Cardiac fibroblast (primary cell): ENCODE results near the gene HIVEP1.

Experiments
- DNase-seq, 2 donors: peaks; one replicate each; pipeline versions ENCODE4 v3.0.0 to v3.0.0-alpha.2; 2010; ENCODE audit warnings: low read depth in 2 of 2
- H3K4me3 ChIP-seq, 2 donors: replicated peaks in 1 of 2; 1 replicate in 1 of 2; 2 replicates in 1 of 2; pipeline ENCODE4 v1.5.1; 2011; ENCODE audit warnings: low read depth in 2 of 2, low read length in 2 of 2, mild to moderate bottlenecking in 2 of 2, moderate library complexity in 1 of 2
- TF ChIP-seq, protein P1 (sequence below): IDR thresholded peaks from one replicate; pipeline ENCODE4 v1.5.1; 2011; ENCODE audit warnings: low read depth, mild to moderate bottlenecking, low read length, inconsistent platforms

The HIVEP1 gene

DNA sequence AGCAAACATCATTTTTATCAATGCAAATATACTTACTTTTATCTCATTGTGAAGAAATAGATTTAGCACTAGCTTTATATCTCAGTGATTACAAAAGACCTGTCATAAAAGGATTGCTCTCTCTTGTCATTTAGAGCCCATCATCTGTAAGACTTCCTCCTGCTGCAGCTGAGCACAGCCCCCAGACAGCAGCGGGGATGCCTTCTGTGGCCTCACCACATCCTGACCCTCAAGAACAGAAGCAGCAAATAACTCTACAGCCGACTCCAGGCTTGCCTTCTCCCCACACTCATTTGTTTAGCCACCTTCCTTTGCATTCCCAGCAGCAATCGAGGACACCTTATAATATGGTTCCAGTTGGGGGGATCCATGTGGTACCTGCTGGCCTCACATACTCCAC is 151.0 kb downstream of the HIVEP1 start:
- no peak overlapping the region for H3K4me3 ChIP-seq
- TF ChIP-seq, protein P1, sequence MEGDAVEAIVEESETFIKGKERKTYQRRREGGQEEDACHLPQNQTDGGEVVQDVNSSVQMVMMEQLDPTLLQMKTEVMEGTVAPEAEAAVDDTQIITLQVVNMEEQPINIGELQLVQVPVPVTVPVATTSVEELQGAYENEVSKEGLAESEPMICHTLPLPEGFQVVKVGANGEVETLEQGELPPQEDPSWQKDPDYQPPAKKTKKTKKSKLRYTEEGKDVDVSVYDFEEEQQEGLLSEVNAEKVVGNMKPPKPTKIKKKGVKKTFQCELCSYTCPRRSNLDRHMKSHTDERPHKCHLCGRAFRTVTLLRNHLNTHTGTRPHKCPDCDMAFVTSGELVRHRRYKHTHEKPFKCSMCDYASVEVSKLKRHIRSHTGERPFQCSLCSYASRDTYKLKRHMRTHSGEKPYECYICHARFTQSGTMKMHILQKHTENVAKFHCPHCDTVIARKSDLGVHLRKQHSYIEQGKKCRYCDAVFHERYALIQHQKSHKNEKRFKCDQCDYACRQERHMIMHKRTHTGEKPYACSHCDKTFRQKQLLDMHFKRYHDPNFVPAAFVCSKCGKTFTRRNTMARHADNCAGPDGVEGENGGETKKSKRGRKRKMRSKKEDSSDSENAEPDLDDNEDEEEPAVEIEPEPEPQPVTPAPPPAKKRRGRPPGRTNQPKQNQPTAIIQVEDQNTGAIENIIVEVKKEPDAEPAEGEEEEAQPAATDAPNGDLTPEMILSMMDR = no peak
- no peak for DNase-seq

DNA sequence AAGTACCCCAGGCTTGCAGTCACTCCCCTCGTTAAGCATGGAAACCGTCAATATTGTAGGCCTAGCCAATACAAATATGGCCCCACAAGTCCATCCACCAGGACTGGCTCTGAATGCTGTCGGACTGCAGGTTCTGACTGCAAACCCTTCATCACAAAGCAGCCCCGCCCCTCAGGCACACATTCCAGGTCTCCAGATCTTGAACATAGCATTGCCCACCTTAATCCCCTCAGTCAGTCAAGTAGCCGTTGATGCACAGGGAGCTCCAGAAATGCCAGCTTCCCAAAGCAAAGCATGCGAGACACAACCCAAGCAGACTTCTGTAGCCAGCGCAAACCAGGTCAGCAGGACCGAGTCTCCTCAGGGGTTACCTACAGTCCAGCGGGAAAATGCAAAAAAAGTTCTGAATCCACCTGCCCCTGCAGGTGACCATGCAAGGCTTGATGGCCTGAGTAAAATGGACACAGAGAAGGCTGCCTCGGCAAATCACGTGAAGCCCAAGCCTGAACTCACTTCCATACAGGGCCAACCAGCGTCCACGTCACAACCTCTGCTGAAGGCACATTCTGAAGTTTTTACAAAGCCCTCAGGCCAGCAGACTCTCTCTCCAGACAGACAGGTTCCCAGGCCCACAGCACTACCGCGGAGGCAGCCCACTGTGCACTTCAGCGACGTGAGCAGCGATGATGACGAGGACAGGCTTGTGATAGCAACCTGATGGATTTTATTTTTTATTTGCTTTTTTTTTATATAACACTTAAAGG is 151.8 kb downstream of the HIVEP1 start:
- DNase-seq = no peak
- no peak overlapping the region for H3K4me3 ChIP-seq
- TF ChIP-seq, protein P1 = no peak

DNA sequence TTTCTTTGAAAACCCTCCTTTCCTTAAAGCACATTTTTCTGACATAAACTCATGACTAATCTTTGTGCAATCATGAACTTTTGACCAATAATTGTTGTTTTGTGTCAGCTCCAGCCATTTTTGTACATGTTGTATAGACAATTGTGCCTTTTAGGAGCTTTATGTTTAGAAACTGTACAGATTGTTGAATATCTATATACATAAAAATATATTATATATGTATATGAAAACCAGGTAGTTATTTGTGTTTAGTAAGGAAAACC is 152.3 kb downstream of the HIVEP1 start:
- peak in 1 of 2 donors; percentile 52 for DNase-seq
- TF ChIP-seq, protein P1 = no peak

DNA sequence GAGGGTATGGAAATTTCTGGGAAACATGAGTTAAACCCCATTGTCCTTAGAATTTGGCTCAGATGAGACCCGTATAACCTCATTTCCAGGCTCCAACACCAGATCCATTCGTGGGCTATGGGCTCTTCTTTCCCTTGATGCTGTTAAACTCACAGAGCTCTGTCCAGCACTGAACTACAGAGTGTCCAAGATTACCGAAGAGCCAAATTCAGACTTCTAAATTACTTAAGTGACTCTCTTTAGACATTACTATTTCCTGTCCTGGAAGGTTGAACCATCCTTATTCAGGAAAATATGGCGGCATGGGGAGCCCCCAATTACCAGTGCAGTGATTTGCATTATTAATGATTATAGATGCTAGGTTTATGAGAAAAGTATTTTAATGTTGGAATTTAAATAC is 153.2 kb downstream of the HIVEP1 start:
- no peak for DNase-seq
- no peak overlapping the region for H3K4me3 ChIP-seq
- TF ChIP-seq, protein P1 = no peak

More for the DNA sequence above, 152.3 kb downstream of the HIVEP1 start:
- H3K4me3 ChIP-seq = no peak overlapping the region

DNA sequence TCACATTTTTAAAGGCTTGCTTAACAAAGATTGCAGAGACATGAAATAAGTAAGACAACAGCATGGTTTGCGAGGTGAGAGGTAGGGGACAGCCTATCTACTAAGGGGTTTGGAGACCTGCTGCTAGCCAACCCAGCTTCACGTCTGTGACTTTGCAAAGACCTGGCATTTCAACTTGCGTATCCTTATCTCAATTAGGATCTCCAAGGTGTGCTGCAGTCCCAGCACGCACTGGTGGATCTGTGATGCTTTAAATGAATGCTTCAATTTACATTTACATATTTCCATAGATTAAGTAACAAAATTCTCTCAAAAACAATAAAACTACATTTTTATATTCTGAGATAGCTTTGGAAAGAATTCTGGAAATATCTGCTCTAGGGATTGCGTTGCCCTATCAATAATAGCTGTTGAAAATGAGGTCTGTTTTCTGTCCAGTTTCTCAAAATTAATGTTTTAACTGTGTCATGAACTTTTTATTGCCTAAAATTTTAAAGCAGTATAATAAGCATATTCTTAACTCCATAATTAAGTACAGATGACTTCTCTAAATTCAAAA is 153.7 kb downstream of the HIVEP1 start:
- DNase-seq = no peak
- TF ChIP-seq, protein P1 = no peak
- no peak overlapping the region for H3K4me3 ChIP-seq

DNA sequence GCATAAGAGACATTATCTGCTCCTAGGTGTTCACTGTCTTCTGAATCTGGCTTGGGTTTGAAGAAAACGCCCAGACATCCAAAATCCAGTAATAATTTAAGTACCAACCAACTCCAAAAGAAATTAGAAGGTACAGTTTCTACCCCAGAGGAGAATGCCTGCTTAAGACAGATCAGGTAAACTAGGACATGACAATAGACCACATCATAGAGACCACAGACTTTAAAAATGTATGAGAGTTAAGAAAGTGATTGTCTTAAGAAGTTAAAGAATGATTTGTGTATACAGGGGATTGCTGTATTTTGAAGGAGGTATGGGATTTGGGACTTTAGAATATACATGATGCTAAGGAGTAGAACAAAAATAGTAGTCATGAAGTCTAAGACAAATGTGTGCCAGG is 157.3 kb downstream of the HIVEP1 start:
- no peak for DNase-seq
- TF ChIP-seq, protein P1 = no peak
- no peak overlapping the region for H3K4me3 ChIP-seq
